ENCODE measurements around the gene MYO1E. TPM values are rescaled to one million over a fixed set of nuclear protein-coding genes. Genes with fewer than 3 reads are reported as not detected.

The MYO1E gene
- total RNA-seq, 2 experiments from 2014 or later, result 20.3 to 22.7 TPM

- no peak overlapping the region for H3K4me3 Mint-ChIP-seq
Observed at GRCh38 chr15:59273234-59273633, 99.4 kb downstream of the MYO1E start.

GRCh38 chr15:59271595-59272201 lies 101.0 kb downstream of the MYO1E start:
- ChIA-PET POLR2A (no interaction called here), CTCF (interaction anchor here (0.6 to 2.1 kb wide), 2 partner anchors 8 to 24 kb away, joined by 3 to 8 read pairs; no protein-coding TSS in a partner anchor)
- intact Hi-C loops (cut with micrococcal nuclease), result no loop called here
- peaks cover 5% of the 10 kb centered on the region for H3K27me3 Mint-ChIP-seq
- no peaks in the 10 kb centered on the region for H3K36me3 Mint-ChIP-seq (ENCODE audit: low read depth)
- ATAC-seq (no peak), DNase-seq (no peak)
- H3K4me3 Mint-ChIP-seq, result no peak overlapping the region
- H3K9me3 Mint-ChIP-seq, result no peaks in the 10 kb centered on the region
- no peak overlapping the region for H3K27ac Mint-ChIP-seq
- H3K4me1 Mint-ChIP-seq (ENCODE audit: low read depth), result peaks cover 20% of the 10 kb centered on the region
- TF ChIP-seq CTCF (IDR thresholded peaks at IDR 0.05), result no peak

More at GRCh38 chr15:59273234-59273633, 99.4 kb downstream of the MYO1E start:
- POLR2A ChIA-PET, result no interaction called here
- DNase-seq, result no peak
- H3K9me3 Mint-ChIP-seq, result no peaks in the 10 kb centered on the region
- H3K4me1 Mint-ChIP-seq (ENCODE audit: low read depth), result peaks cover 18% of the 10 kb centered on the region
- H3K27ac Mint-ChIP-seq, result no peak overlapping the region
- no peaks in the 10 kb centered on the region for H3K36me3 Mint-ChIP-seq (ENCODE audit: low read depth)
- ATAC-seq, result no peak
- intact Hi-C loops (cut with micrococcal nuclease), result no loop called here
- no peak for TF ChIP-seq CTCF (IDR thresholded peaks at IDR 0.05)
- CTCF ChIA-PET, result interaction anchor here (2.1 kb wide), 1 partner anchor 26 kb away, joined by 8 read pairs; no protein-coding TSS in a partner anchor
- H3K27me3 Mint-ChIP-seq, result peaks cover 5% of the 10 kb centered on the region

- Mint-ChIP-seq H3K27ac (no peak overlapping the region), H3K4me1 (ENCODE audit: low read depth) (peaks cover 11% of the 10 kb centered on the region), H3K36me3 (ENCODE audit: low read depth) (no peaks in the 10 kb centered on the region), H3K4me3 (no peak overlapping the region), H3K9me3 (no peaks in the 10 kb centered on the region), H3K27me3 (peaks cover 2% of the 10 kb centered on the region)
- intact Hi-C loops (cut with micrococcal nuclease), result no loop called here
- CTCF ChIA-PET, result interaction anchor here (1.3 to 1.4 kb wide), 2 partner anchors 12 to 94 kb away, joined by 3 read pairs; no protein-coding TSS in a partner anchor
- no peak for ATAC-seq
- TF ChIP-seq CTCF (IDR thresholded peaks at IDR 0.05), result no peak
- DNase-seq, result no peak
- POLR2A ChIA-PET, result interaction anchor here (0.8 kb wide), 1 partner anchor 9 kb away, joined by 3 read pairs; no protein-coding TSS in a partner anchor
Observed at GRCh38 chr15:59268852-59269407, 103.7 kb downstream of the MYO1E start.

- DNase-seq (no peak), ATAC-seq (peak; percentile 51)
- Mint-ChIP-seq H3K27ac (no peak overlapping the region), H3K36me3 (ENCODE audit: low read depth) (no peaks in the 10 kb centered on the region), H3K27me3 (peaks cover 2% of the 10 kb centered on the region), H3K9me3 (no peaks in the 10 kb centered on the region), H3K4me1 (ENCODE audit: low read depth) (peaks cover 5% of the 10 kb centered on the region), H3K4me3 (no peak overlapping the region)
- ChIA-PET POLR2A (interaction anchor here (0.8 kb wide), 1 partner anchor 8 kb away, joined by 3 read pairs; no protein-coding TSS in a partner anchor), CTCF (interaction anchor here (1.4 kb wide), 1 partner anchor 11 kb away, joined by 3 read pairs; no protein-coding TSS in a partner anchor)
- no peak for TF ChIP-seq CTCF (IDR thresholded peaks at IDR 0.05)
- intact Hi-C loops (cut with micrococcal nuclease), result no loop called here
Observed at GRCh38 chr15:59268168-59268851, 104.4 kb downstream of the MYO1E start.

GRCh38 chr15:59266028-59266427 lies 106.6 kb downstream of the MYO1E start:
- no peaks in the 10 kb centered on the region for H3K36me3 Mint-ChIP-seq (ENCODE audit: low read depth)
- DNase-seq, result no peak
- H3K4me3 Mint-ChIP-seq, result no peak overlapping the region
- peaks cover 4% of the 10 kb centered on the region for H3K4me1 Mint-ChIP-seq (ENCODE audit: low read depth)
- TF ChIP-seq CTCF (IDR thresholded peaks at IDR 0.05), result no peak
- ATAC-seq, result no peak
- H3K27me3 Mint-ChIP-seq, result peaks cover under 1% of the 10 kb centered on the region
- H3K27ac Mint-ChIP-seq, result no peak overlapping the region
- POLR2A ChIA-PET, result no interaction called here
- intact Hi-C loops (cut with micrococcal nuclease), result no loop called here
- CTCF ChIA-PET, result no interaction called here
- no peaks in the 10 kb centered on the region for H3K9me3 Mint-ChIP-seq

Data from activated CD8-positive, alpha-beta T cell treated with anti-CD3 and anti-CD28 coated beads for 36 hours (primary cell).